SKM-1 treated with dmso at 0.1 percent for 144 hours (cell line): ENCODE results near the gene PAPSS2.

Source experiments
- DNase-seq: peaks from one replicate; lab custom pipeline; 2025; ENCODE audit not compliant: unreplicated experiment; lab: John Stamatoyannopoulos, UW

The PAPSS2 gene

DNA sequence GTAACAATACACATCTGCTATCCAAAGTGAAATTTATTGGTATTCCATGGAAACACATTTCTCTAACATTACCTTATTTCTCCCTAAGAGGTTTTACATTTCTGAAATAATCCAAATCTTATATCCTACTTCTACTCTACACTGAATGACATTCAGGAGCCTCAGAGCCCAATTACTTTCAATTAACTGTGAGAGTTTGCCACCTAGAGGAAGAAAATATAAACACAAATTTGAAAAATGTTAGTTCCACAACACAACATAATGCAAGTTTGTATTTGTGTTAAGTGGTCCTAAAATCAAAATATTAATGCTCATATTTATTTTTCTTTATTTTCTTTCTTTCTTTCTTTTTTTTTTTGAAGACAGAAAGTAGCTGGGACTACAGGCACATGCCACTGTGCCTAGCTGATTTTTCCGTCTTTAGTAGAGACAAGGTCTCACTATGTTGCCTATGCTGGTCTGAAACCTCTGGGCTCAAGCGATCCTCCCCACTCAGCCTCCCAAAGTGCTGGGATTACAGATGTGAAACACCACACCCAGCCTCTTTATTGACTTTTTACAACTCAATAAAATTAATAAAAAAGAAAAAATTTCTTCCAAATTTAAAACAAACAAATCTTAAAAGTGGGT is 112.3 kb downstream of the PAPSS2 start:
- peak; percentile 12 for DNase-seq

- DNase-seq = no peak
These were observed 116.1 kb downstream of the PAPSS2 start for GRCh38 chr10:87775766-87776165.

GRCh38 chr10:87776328-87776727 is 116.7 kb downstream of the PAPSS2 start:
- no peak for DNase-seq

GRCh38 chr10:87781545-87781944 is 121.9 kb downstream of the PAPSS2 start:
- no peak for DNase-seq

DNA sequence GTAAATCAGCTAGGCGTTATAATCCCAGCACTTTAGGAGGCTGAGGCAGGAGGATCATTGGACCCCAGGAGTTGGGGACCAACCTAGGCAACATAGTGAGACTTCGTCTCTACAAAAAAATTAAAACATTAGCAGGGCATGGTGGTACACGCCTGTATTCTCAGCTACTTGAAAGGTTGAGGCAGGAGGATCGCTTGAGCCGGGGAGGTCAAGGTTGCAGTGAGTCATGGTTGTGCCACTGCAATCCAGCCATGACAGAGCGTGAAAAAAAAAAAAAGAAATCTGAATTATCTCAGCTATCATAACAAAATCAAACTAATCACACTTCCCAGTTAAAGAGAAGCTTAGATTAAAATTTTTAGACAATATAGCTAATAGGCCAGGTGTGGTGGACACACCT is 123.0 kb downstream of the PAPSS2 start:
- no peak for DNase-seq

GRCh38 chr10:87786421-87786820 is 126.7 kb downstream of the PAPSS2 start:
- no peak for DNase-seq

GRCh38 chr10:87790185-87790584 is 130.5 kb downstream of the PAPSS2 start:
- no peak for DNase-seq

DNA sequence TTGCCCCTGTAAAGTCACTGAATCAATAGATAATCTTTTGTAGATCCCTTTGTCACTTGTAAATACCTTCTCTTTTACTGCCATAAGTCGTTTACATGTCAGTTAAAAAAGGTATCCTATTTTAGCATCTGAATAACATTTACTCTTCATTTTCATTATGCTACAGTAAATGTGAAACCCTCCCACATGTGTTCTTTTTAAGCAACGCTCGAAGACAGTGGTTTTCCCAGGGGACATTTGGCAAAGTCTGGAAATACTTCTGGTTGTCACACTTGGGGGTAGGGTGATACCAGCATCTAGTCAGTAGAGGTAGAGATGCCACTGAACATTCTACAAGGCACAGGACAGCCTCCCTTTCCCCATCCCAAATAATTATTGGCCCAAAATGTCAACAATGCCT is 134.6 kb downstream of the PAPSS2 start:
- no peak for DNase-seq
